Smooth muscle cell of trachea (primary cell): ENCODE measurements around the gene TCP11X1. TPM values are rescaled to one million over a fixed set of nuclear protein-coding genes. Genes with fewer than 3 reads are reported as not detected.

Experiments
- total RNA-seq: library from RNA; depleted of rRNA; stranded (reverse); fragments of >200 nt; gene quantifications from 2 replicates; pipeline ENCODE4 v1.2.1, GENCODE V29; 2014

The TCP11X1 gene
- not detected in 2 replicates for total RNA-seq

DNA sequence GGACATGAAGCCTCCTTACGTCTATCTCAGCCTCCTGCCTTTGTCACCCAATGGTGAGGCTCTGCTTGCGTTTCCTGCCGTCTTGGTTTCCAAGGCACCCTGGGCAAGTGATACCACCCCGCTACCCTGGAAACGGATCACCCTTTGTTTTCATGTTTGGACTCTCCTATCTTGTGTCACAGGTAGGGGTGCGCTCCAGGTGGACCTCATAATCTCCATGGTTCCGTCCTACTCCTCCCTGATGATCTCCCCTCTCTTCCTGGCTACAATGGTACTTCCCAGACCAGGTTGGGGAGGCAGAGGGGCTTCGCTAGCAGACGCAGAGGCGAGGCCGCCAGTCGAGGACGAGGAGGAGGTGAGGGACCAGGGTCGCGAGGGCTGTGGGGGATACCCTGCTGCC, at the start of gene TCP11X1:
TCP11X1 (plus strand) TSS at position 316 of the 400 bp plus-strand sequence.

DNA sequence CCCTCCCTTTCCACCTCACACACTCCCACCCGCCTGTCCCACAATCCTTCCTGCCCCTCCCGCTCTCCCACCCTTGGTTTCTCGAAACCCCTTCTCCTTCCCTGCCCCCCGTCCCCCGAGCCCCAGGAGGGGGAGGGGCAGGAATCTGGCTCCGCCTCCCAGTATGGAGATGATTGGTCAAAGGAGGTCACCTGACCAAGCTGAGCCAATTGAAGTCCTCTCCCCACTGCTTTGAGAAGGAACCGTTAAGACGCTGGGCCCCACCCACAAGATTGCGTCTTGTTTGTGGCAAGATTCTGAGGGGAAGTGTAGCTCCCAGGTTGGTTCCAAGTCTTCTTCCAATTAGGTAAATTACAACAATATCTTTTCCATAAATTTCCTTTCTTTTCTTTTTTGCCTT, 31.8 kb downstream of the TCP11X1 start, which contains the start of gene NXF2:
NXF2 (plus strand) TSS at position 275 of the 400 bp plus-strand sequence. CDS start 59,912 bp downstream, outside the sequence.

Other genes starting within 250 kb of the TCP11X1 start
- 0.17 TPM in 1 of 2 replicates, not detected in the other for gene TCEAL2, start 89.6 kb upstream of the TCP11X1 start, total RNA-seq
- not detected in 2 replicates for gene TCEAL6, start 72.8 kb upstream of the TCP11X1 start, total RNA-seq
- not detected in 2 replicates for gene BEX5, start 59.3 kb upstream of the TCP11X1 start, total RNA-seq
- not detected in 2 replicates for gene NXF2, start 31.9 kb downstream of the TCP11X1 start, total RNA-seq
- gene NXF2B, start 224.7 kb downstream of the TCP11X1 start, total RNA-seq = not detected in 2 replicates